GM15510 (cell line): ENCODE data around the gene RGMA.

Experiments used
- POLR2A ChIP-seq: IDR thresholded peaks from 3 replicates; pipeline ENCODE4 v1.6.1; 2011; ENCODE audit warnings: borderline replicate concordance; ENCODE audit not compliant: insufficient read length; ENCODE audit errors: extremely low read depth

The RGMA gene

GRCh38 chr15:93088981-93089726 is at the start of gene RGMA:
TSS of gene RGMA (minus strand) at chr15:93089211. CDS start at chr15:93088932, 279 bp downstream.
- no peak for TF ChIP-seq POLR2A

GRCh38 chr15:93136606-93137005 is 47.6 kb upstream of the RGMA start:
- no peak for TF ChIP-seq POLR2A

- no peak for TF ChIP-seq POLR2A
Observed at GRCh38 chr15:93135997-93136397, 47.0 kb upstream of the RGMA start.

GRCh38 chr15:93135459-93135858 is 46.4 kb upstream of the RGMA start:
- no peak for TF ChIP-seq POLR2A

GRCh38 chr15:93131485-93132095 is 42.6 kb upstream of the RGMA start:
- no peak for TF ChIP-seq POLR2A

GRCh38 chr15:93129702-93130488 is 40.9 kb upstream of the RGMA start:
- TF ChIP-seq POLR2A: no peak

- TF ChIP-seq POLR2A: no peak
Observed at GRCh38 chr15:93127286-93127685, 38.3 kb upstream of the RGMA start.

- TF ChIP-seq POLR2A: no peak
Observed at GRCh38 chr15:93126599-93126998, 37.6 kb upstream of the RGMA start.

GRCh38 chr15:93126148-93126547 is 37.1 kb upstream of the RGMA start:
- TF ChIP-seq POLR2A: no peak

- no peak for TF ChIP-seq POLR2A
Observed at GRCh38 chr15:93124126-93124525, 35.1 kb upstream of the RGMA start.

- no peak for TF ChIP-seq POLR2A
Observed at GRCh38 chr15:93121973-93122910, 33.2 kb upstream of the RGMA start.

- no peak for TF ChIP-seq POLR2A
Observed at GRCh38 chr15:93121107-93121506, 32.1 kb upstream of the RGMA start.

- TF ChIP-seq POLR2A: no peak
Observed at GRCh38 chr15:93118904-93119303, 29.9 kb upstream of the RGMA start.

GRCh38 chr15:93111451-93111850 is 22.4 kb upstream of the RGMA start:
- no peak for TF ChIP-seq POLR2A
